Measurements from ENCODE around the gene ACTL6B. TPM values are rescaled to one million over a fixed set of nuclear protein-coding genes. Genes with fewer than 3 reads are reported as not detected.

Gene ACTL6B
- total and polyA plus RNA-seq, 9 of the 15 experiments (the other 6 are each of a cell fraction or from before 2014, with no cell fraction given), result not detected

- peak; percentile 31; the same call in 1 of the 2 replicates for TF ChIP-seq ETS1 (conservative IDR thresholded peaks at IDR 0.05; ENCODE audit: control insufficient read depth, low read depth, low read length)
- no peak for TF ChIP-seq BCOR (IDR thresholded peaks at IDR 0.05)
- TF ChIP-seq PHF8 (IDR thresholded peaks at IDR 0.05; ENCODE audit: borderline replicate concordance, low read length), result peak; percentile 8; the same call in 1 of the 2 replicates
- TF ChIP-seq FOSL1 (tag; conservative IDR thresholded peaks at IDR 0.05), result peak; percentile 12; the same call in 1 of the 2 replicates
- TF ChIP-seq MNT (conservative IDR thresholded peaks at IDR 0.05), result peak in 1 of 2 experiments; percentile 58; a peak in 2 of 4 replicates
- TF ChIP-seq NKRF (IDR thresholded peaks at IDR 0.05; ENCODE audit: borderline replicate concordance), result 0 out of 2 replicates have a peak, but pooled peaks have one; percentile 32
- TF ChIP-seq TEAD2 (tag; IDR thresholded peaks at IDR 0.05), result peak; percentile 66; the same call in 1 of the 2 replicates
- TF ChIP-seq CREB3 (tag; conservative IDR thresholded peaks at IDR 0.05; ENCODE audit: low read depth), result 0 out of 2 replicates have a peak, but pooled peaks have one; percentile 38
- peak; percentile 56 for TF ChIP-seq ZNF395 (CRISPR knock-in tag; IDR thresholded peaks at IDR 0.05)
- TF ChIP-seq ATF3 (IDR thresholded peaks at IDR 0.05), result no peak
- 0 out of 2 replicates have a peak, but pooled peaks have one; percentile 23 for TF ChIP-seq ATF3 (CRISPR knock-in tag; conservative IDR thresholded peaks at IDR 0.05)
- TF ChIP-seq TFAP4 (CRISPR knock-in tag; IDR thresholded peaks at IDR 0.05; ENCODE audit: borderline replicate concordance), result peak; percentile 69
- peak; percentile 29 for TF ChIP-seq RBFOX2 (IDR thresholded peaks at IDR 0.05; ENCODE audit: low read depth, low read length)
- 0 out of 2 replicates have a peak, but pooled peaks have one; percentile 17 for TF ChIP-seq KAT7 (CRISPR knock-in tag; IDR thresholded peaks at IDR 0.05; ENCODE audit: borderline replicate concordance)
- TF ChIP-seq DNMT1 (IDR thresholded peaks at IDR 0.05), result 0 out of 2 replicates have a peak, but pooled peaks have one; percentile 7
- TF ChIP-seq HDAC6 (IDR thresholded peaks at IDR 0.05; ENCODE audit: low read depth, low read length), result no peak
Measured at GRCh38 chr7:100641860-100642533, 14.3 kb downstream of the ACTL6B start (continued).

Data from K562 (cell line).